Panc1 (cell line): Measurements from ENCODE around the gene METTL26. TPM values are rescaled to one million over a fixed set of nuclear protein-coding genes. Genes with fewer than 3 reads are reported as not detected.

Experiments used
- ATAC-seq: fragments of 200-7000 bp; cut with Tn5 transposase; 2 replicates; pipeline ENCODE4 v1.9.1; 2020; ENCODE audit warnings: mild to moderate bottlenecking, moderate library complexity
- BruUV-seq: library from RNA; stranded (reverse); fragments of 400-500 nt; replicated peaks from 2 replicates; lab custom pipeline; 2021; lab: Mats Ljungman, UMichigan
- CTCF ChIA-PET: fragments of 300-600 bp; sonication (Branson Sonifier 250); formaldehyde crosslinking; loops from one replicate; lab custom pipeline; 2022; ENCODE audit warnings: antibody characterized with exemption; lab: Charles Lee
- POLR2A ChIA-PET: fragments of 300-600 bp; sonication (Branson Sonifier 250); formaldehyde crosslinking; loops from one replicate; lab custom pipeline; 2022; ENCODE audit warnings: antibody characterized with exemption; lab: Charles Lee
- DNase-seq: peaks from one replicate; pipeline ENCODE4 v3.0.0-alpha.2; 2010; ENCODE audit warnings: low read depth, low spot score
- H3K27ac ChIP-seq: 2 replicates; pipeline ENCODE4 v1.5.1; 2011; ENCODE audit warnings: mild to moderate bottlenecking, low read length, inconsistent platforms
- H3K27me3 ChIP-seq: fragments of 200-500 bp; sonication (Bioruptor generic); 2 replicates; pipeline ENCODE4 v1.6.0; 2014; ENCODE audit warnings: low read length, inconsistent platforms; ENCODE audit not compliant: control insufficient read depth, insufficient read depth
- H3K36me3 ChIP-seq: fragments of 200-500 bp; sonication (Bioruptor generic); 2 replicates; pipeline ENCODE4 v1.5.1; 2014; ENCODE audit warnings: inconsistent platforms, mild to moderate bottlenecking, low read length, moderate library complexity; ENCODE audit not compliant: control insufficient read depth, insufficient read depth
- H3K4me1 ChIP-seq: 2 replicates; pipeline ENCODE4 v1.5.1; 2011; ENCODE audit warnings: inconsistent platforms, mild to moderate bottlenecking, low read length, moderate library complexity; ENCODE audit not compliant: control insufficient read depth, insufficient read depth
- H3K4me3 ChIP-seq, 2 experiments: 2 replicates each; pipeline ENCODE4 v1.5.1; 2011 to 2012; ENCODE audit warnings: low read depth in 2 of 2, low read length in 2 of 2, mild to moderate bottlenecking in 2 of 2, inconsistent platforms in 1 of 2, moderate library complexity in 1 of 2
- H3K9me3 ChIP-seq: fragments of 200-500 bp; sonication (Bioruptor generic); 2 replicates; pipeline ENCODE4 v1.5.1; 2014; ENCODE audit warnings: low read depth, mild to moderate bottlenecking, inconsistent platforms, low read length, moderate library complexity; ENCODE audit not compliant: control insufficient read depth, insufficient read depth
- CTCF ChIP-seq: fragments of 450-650 bp; IDR thresholded peaks from 2 replicates; pipeline ENCODE4 v1.5.1; 2017; ENCODE audit warnings: mild to moderate bottlenecking
- POLR2AphosphoS5 ChIP-seq: IDR thresholded peaks from 2 replicates; pipeline ENCODE4 v1.6.1; 2012; ENCODE audit warnings: mild to moderate bottlenecking, low read depth, low read length, moderate library complexity
- SIN3A ChIP-seq: IDR thresholded peaks from 2 replicates; pipeline ENCODE4 v1.6.1; 2012; ENCODE audit warnings: low read depth, mild to moderate bottlenecking, low read length, moderate library complexity, borderline replicate concordance; ENCODE audit not compliant: insufficient read depth
- TCF7L2 ChIP-seq: IDR thresholded peaks from 2 replicates; pipeline ENCODE4 v1.6.1; 2011; ENCODE audit warnings: mild to moderate bottlenecking, low read depth, low read length, inconsistent platforms
- in situ Hi-C: cut with HindIII; loops from 2 replicates; pipeline ENCODE4 v1.10.0; 2016; ENCODE audit warnings: low sequenced_read_pairs, low pct_unique_long_range_greater_than_20kb
- intact Hi-C: fragments of 100-400 bp; cut with micrococcal nuclease; formaldehyde crosslinking; loops from one replicate; pipeline ENCODE4 v1.10.0; 2022; ENCODE audit not compliant: unreplicated experiment
- total RNA-seq: library from RNA; stranded (reverse); gene quantifications from one replicate; pipeline ENCODE4 v1.2.1, GENCODE V29; 2021; ENCODE audit not compliant: unreplicated experiment
- TF ChIP-seq, protein P1 (sequence below), 2 experiments: IDR thresholded peaks; 2 replicates each; pipeline ENCODE4 v1.6.1; 2011 to 2012; ENCODE audit warnings: low read depth in 2 of 2, control low read depth in 1 of 2, low read length in 1 of 2, mild to moderate bottlenecking in 1 of 2, moderate library complexity in 1 of 2; ENCODE audit not compliant: insufficient read depth in 1 of 2

Gene METTL26
- total RNA-seq, 1 experiment from 2014 or later: 91.8 TPM

DNA sequence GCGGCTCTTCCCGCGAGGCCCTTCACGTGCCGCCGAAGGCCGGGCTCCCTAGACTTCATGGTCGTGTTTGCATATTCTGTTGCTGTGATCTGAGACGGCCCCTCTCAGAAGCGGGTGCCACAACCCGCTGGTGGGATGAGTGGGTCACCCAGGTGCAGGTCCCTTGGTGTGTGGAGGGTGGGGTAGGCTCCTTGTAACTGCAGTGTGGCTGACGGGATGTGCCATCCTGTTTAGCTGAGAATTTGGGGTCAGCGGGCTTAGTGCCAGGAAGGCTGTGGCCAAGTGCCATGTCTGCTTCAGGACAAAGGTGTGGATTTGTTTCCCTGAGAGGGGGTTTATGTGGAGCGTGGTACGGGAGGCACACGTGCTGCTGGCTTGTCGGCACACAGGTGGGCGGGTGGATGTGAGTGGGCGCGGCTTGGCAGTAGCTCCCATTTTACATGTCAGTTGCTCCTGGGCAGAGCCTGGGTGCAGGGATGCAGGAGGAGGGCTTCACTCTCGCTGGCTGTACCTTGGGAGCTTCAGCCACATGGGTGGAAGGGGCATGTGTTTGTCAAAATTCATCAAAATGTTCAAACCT lies 14.5 kb downstream of the METTL26 start:
- H3K4me1 ChIP-seq: peaks cover 47% of the 10 kb centered on the region
- intact Hi-C loops (no loop called here), in situ Hi-C loops (no loop called here)
- no peaks in the 10 kb centered on the region for H3K9me3 ChIP-seq
- ATAC-seq: peak; percentile 52
- peak overlapping the region in 1 of 2 experiments; percentile 29; a peak in 2 of 4 replicates for H3K4me3 ChIP-seq
- no TSS peak for BruUV-seq
- TF ChIP-seq, protein P1, sequence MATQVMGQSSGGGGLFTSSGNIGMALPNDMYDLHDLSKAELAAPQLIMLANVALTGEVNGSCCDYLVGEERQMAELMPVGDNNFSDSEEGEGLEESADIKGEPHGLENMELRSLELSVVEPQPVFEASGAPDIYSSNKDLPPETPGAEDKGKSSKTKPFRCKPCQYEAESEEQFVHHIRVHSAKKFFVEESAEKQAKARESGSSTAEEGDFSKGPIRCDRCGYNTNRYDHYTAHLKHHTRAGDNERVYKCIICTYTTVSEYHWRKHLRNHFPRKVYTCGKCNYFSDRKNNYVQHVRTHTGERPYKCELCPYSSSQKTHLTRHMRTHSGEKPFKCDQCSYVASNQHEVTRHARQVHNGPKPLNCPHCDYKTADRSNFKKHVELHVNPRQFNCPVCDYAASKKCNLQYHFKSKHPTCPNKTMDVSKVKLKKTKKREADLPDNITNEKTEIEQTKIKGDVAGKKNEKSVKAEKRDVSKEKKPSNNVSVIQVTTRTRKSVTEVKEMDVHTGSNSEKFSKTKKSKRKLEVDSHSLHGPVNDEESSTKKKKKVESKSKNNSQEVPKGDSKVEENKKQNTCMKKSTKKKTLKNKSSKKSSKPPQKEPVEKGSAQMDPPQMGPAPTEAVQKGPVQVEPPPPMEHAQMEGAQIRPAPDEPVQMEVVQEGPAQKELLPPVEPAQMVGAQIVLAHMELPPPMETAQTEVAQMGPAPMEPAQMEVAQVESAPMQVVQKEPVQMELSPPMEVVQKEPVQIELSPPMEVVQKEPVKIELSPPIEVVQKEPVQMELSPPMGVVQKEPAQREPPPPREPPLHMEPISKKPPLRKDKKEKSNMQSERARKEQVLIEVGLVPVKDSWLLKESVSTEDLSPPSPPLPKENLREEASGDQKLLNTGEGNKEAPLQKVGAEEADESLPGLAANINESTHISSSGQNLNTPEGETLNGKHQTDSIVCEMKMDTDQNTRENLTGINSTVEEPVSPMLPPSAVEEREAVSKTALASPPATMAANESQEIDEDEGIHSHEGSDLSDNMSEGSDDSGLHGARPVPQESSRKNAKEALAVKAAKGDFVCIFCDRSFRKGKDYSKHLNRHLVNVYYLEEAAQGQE (IDR thresholded peaks at IDR 0.05; ENCODE audit: insufficient read depth in 1 of 2, low read depth in 2 of 2, low read length in 1 of 2): no peak
- TF ChIP-seq CTCF: no peak
- TF ChIP-seq SIN3A: no peak
- no peak for TF ChIP-seq TCF7L2
- TF ChIP-seq POLR2AphosphoS5: no peak
- DNase-seq: no peak
- ChIA-PET CTCF (interaction anchor here (1.1 kb wide), 1 partner anchor 44 kb away, joined by 3 read pairs; no protein-coding TSS in a partner anchor), POLR2A (interaction anchor here (0.6 kb wide), 2 partner anchors 30 to 34 kb away, joined by 3 to 4 read pairs; no protein-coding TSS in a partner anchor)
- no peaks in the 10 kb centered on the region for H3K36me3 ChIP-seq
- H3K27me3 ChIP-seq: no peaks in the 10 kb centered on the region
- H3K27ac ChIP-seq: no peak overlapping the region; the same call in 1 of the 2 replicates

GRCh38 chr16:620700-621525 lies 15.2 kb downstream of the METTL26 start:
- Histone ChIP-seq H3K36me3 (no peaks in the 10 kb centered on the region), H3K27me3 (no peaks in the 10 kb centered on the region), H3K27ac (no peak overlapping the region), H3K9me3 (no peaks in the 10 kb centered on the region), H3K4me3 (no peak overlapping the region), H3K4me1 (peaks cover 40% of the 10 kb centered on the region)
- TF ChIP-seq SIN3A: no peak
- TF ChIP-seq TCF7L2: no peak
- TF ChIP-seq CTCF: no peak
- TF ChIP-seq POLR2AphosphoS5: no peak
- TF ChIP-seq, protein P1 (IDR thresholded peaks at IDR 0.05; ENCODE audit: insufficient read depth in 1 of 2, low read depth in 2 of 2, low read length in 1 of 2): no peak
- DNase-seq: no peak
- BruUV-seq: no TSS peak
- ChIA-PET CTCF (interaction anchor here (0.6 to 1.1 kb wide), 2 partner anchors 44 to 124 kb away, joined by 3 read pairs; no protein-coding TSS in a partner anchor), POLR2A (no interaction called here)
- in situ Hi-C loops (no loop called here), intact Hi-C loops (no loop called here)
- ATAC-seq: no peak
